ELR (cell line): ENCODE data around the gene RAMP1.

Experiments used
- DNase-seq: peaks from one replicate; pipeline ENCODE4 v3.0.0-alpha.2; 2015; ENCODE audit warnings: low read depth

RAMP1 gene

DNA sequence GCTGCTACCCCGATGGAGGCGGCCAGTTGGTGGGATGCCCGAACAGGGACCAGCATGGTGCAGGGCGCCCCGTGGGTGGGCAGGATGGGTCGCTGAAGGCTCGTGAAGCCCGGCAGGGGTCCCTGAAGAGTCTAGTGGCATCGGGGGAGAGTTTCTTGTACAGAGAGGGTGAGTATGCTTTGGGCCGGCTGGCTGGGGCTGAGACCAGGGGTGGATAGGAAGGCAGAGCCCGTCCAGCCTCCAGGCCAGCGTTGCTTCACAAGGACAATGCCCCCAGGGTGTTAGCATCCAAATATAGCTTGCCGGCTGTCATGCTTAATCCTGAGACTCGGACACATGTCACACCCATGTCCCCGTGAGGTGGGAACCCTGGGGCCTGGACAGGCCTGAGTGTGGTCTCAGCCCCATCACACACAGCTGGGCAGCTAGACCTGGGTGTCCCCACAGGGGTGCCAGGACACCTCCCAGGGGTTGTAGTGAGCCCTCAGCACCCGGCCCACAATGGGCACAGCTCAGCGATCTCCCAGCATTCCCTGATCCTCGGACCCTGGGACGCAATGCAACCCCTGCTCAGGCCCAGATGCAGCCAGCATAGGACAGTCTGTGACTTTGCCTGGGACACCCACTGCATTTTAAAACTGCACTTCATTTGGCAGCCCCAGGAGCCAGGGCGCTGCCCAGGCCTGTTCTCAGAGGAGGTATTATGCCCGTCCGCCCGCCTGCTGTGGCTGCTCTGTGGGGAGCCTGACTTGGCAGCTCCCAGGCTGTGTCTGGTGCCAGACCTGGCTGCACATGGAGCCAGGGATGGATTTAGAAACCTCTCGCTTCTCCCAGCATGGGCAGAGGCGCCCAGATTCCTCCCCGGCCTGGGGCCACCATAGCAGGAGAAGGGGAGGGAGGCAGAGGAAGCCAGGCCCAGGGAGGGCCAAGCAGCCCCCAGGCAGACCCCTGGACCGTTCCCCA is 36.4 kb downstream of the RAMP1 start:
- DNase-seq, result no peak

DNA sequence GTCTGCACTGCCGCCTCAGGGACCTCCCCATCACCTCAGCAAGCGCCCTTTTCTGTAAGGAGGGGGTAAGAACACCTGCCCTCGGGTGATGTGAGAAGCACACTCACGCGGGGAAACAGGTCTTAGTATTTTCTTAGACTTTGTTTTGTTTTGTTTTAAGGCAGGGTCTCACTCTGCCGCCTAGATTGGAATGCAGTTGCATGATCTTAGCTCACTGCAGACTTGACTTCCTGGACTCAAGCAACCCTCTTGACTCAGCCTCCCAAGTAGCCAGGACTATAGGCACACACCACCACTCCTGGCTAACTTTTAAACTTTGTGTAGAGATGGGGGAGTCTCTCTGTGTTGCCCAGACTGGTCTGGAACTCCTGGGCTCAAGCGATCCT is 37.1 kb downstream of the RAMP1 start:
- no peak for DNase-seq

DNA sequence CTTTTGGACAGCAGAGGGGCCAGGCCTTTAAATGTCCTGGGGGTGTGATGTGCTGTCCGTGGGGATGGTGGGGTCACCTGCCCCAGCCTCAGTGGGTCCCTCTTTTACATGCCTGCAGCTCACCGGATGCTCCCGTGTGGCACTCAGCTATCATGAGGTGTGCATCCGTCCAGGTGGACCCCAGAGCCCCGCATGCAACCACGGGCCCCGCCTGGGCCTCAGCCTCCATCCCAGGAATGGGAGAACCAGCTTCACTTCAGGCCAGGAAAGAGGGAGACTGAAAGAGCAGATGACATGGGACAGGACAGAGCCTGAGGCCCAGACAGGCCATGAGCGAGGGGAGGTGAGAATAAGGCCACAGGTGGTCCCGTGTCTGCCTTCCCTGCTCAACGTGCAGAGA is 37.5 kb downstream of the RAMP1 start:
- DNase-seq, result no peak

DNA sequence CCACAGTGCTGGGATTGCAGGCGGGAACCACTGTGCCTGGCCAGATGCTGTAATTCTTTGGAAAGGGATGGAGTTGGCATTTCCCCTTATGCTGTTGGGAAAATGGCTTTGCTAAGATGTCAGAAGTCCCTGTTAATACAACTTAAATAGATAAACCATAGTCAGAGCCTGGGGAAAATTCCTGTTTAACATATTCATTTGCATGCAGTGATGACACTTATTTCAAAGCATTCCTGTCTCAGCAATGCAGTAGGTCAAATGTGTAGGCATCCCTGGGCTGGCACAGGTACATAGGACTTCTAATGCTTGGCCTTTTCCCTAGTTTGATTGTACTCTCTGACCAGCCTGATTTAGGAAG is 38.6 kb downstream of the RAMP1 start:
- no peak for DNase-seq

DNA sequence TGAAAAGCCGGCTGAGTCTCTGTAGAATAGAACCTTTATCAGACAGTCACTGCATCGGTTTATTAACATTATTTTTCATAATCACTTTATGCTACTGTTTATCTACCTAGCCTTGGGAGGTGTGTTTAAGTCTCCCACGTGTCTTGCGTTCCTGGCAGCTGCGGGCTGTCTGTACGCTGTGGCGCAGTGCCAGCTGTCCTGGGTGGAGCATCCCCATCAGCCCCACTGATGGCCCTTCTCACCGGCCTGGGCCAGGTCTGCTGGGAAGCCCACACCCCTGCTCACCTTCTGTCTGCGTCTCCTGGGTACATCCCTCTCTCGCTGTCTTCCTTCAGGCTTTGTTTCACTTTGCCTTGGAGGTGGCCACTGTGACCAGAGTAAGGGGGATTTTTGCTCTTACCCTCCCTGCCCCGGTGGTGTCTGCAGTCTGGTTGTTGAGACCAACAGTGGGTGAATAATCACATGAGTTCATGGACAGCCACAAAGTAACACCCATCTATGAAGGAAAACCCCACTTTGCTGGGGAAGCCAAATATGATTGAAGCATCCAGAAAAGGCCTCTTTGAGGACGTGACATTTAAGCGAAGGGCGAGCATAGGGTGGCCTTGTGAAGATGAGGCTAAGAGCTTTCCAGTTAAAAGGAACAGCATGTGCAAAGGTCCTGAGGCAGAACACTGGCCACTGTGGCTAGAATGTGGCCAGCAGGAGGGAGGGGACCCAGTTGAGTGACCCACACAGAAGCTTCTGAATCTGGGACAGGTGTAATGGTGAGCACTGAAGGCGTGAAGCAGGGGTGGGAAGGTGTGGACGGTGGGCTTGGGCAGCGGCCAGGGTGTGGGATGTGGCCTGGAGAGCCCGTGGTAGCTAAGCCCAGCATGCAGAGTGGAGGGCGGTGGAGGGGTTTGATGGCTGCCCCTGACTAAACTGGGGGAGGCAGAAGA is 41.7 kb downstream of the RAMP1 start:
- no peak for DNase-seq

DNA sequence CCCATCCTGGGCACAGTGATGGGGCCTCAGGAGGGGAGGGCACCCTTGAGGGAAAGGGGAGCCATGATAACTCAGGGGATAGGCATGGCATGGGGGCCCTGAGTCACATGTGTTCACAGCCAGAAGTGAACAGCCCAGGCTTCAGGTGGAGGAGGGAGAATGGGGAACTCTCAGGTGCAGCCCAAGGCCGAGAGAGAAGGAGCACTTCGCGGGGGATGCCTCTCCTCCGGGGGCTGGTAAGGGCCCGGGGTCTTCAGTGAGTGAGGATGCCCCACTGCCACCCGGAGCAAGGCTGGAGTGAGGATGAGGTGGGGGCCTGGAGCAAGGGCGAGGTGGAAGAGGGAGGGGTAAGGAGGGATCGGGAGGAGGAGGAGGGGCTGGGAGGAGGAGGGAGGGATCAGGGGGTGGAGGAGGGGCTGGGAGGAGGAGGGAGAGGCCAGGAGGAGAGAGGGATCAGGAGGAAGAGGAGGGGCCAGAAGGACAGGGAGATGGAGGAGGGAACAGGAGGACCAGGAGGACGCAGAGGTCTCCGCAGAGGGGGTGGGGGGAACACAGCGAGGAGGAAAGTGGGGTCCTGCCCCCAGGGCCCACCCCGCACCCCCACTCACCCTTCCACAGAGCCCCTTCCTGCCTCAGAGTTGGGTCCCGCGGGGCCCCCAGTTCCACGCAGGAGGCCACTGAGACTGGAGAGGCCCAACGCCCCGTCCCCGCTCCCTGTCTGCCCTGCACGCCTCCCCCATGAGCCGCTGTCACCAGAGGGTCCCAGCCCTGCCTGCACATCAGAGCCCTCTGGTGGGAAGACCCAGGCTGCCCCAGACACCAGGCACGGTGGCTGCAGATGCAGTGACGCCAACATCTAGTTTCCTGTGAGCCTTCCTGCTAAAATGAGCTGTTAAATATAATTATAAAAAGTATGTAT is 42.8 kb downstream of the RAMP1 start:
- DNase-seq, result peak; percentile 10

DNA sequence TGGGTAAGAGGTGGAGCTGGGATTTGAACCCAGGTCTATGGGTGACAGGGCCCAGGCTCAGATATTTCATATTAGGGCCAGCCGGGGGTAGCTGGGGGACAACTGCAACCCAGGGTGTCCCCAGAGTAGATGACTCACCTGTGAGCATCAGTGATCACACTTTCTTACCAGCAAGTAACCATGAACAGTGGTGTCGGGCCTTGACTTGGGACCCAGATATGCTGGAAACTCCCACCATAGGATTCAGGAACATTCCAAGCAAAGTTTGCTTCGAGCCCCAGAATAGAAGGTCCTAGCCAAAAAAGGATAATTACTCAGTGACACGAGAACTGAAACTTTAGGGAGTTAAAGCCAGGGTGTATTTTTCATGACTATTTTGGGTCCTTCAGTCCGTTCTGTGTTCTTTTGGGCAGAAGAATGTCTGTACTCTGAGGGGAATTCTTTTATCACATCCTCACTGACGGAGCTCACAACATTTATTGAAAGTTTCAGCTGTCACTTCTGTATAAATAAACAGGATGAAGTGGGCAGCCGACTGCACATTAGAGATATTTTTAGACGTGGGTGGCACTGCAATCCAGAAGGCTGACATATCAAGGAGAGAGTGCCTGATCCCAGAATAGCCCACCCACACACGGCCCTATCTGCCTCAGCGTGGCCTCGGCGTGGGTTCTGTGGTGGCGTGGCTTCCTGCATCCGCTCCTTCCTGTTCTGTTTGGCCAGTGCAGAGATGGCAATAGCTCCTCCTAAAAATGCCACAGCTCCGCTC is 45.6 kb downstream of the RAMP1 start:
- peak; percentile 25 for DNase-seq

DNA sequence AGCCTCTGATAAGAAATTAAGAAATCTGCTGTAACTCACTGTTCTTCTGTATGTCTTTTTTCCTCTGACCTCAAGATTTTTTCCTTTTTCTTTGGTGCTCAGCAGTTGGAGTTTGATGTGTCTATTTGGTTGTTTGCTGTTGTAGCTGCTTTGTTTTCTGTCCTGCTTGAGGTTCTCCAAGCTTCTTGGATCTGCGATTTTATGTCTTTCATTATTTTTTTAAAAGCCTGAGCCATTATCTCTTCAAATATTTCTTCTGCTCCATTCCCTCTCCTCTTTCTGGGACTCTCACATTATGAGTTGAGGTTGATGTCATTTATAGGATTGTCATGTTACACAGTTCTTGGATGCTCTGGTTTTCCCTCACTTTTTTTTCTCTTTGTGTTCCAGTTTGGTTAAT is 47.7 kb downstream of the RAMP1 start:
- DNase-seq, result no peak

DNA sequence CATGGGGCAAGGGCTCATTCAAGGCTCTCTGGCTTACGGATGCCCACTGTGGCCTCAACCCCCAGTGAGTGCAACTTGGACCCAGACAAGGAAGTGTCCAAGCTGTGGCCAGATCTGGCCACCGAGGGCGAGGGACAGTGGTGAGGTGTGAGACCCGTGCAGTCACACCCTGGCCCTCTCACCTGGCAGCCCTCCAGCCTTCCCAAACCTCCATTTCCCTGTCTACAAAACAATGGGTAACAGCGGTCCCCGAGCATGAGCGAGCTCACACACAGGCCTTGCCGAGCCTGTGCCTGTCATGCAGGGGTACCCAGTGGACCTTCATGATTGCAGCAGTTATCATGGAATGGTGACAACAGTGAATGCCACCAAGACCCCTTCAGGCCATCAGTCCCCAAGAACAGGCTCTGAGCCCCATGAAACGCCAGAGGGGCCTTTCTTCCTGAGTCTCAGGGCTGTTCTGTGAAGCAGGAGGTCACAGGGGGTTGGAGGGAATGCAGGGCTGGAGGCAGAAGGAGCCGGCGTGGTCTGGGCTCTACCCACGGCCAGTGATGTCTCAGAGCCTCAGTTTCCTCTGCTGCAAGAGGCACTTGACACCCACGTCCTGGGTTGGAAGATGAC is 49.8 kb downstream of the RAMP1 start:
- DNase-seq, result no peak

DNA sequence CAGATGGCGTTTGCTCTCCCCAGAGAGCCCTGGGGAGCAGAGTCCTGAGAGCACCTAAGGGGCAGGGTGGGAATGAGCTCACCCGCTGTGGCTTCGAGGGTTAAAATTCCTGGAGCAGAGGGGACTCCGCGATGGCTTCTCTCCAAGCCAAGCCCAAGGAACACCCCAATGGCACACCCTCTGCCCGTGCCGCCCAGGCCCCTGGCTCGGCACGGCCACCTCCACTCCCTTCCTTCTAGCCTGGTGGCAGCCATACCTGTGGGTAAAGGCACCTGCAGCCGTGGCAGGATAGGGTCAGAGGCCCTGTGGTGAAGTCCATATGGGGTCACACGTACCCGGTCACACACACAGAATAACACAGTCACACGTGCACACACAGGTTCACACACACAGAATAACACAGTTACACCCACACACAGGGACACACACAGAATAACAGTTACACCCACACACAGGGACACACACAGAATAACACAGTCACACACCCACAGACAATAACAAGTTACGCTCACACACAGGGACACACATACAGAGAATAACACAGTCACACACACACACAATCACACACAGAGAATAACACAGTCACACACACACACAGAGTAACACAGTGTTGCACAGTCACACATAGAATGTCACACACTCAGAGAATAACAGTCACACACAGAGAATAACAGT is 50.5 kb downstream of the RAMP1 start:
- no peak for DNase-seq

DNA sequence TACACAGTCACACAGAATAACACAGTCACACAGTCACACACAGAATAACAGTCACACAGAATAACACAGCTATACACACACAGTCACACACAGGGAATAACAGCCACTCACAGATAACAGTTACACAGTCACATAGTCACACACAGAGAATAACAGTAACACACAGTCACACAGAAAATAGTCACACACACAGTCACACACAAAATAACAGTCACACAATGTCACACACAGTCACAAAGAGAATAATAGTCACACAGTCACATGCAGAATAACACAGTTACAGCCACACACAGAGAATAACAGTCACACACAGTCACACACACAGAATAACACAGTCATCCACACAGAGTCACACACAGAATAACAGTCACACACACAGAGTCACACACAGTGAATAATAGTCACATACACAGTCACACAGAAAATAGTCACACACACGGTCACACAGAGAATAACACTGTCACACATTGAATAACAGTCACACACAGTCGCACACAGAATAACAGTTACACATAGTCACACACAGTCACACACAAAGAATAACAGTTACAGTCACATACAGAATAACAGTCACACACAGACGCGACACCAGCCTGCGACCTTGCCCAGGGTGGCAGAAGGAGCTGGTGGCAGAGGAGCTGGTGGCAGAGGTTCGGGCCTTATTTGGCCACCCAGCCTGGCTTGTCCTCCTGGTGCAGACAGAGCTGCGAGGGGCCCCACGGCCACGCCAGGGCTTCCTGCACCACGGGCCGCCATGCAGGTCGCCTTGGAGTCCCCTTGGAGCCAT is 51.3 kb downstream of the RAMP1 start:
- no peak for DNase-seq

DNA sequence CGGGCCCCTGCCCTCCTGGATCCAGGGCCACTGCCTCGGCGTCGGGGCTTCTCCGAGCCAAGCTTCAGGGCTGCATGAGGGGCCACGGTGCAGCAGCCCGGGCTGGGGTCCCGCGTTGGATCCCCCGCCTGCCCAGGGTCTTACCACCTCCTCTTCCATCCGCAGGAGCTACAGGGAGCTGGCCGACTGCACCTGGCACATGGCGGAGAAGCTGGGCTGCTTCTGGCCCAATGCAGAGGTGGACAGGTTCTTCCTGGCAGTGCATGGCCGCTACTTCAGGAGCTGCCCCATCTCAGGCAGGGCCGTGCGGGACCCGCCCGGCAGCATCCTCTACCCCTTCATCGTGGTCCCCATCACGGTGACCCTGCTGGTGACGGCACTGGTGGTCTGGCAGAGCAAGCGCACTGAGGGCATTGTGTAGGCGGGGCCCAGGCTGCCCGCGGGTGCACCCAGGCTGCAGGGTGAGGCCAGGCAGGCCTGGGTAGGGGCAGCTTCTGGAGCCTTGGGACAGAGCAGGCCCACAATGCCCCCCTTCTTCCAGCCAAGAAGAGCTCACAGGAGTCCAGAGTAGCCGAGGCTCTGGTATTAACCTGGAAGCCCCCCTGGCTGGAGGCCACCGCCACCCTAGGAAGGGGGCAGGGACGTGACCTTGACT is 52.1 kb downstream of the RAMP1 start:
- no peak for DNase-seq

DNA sequence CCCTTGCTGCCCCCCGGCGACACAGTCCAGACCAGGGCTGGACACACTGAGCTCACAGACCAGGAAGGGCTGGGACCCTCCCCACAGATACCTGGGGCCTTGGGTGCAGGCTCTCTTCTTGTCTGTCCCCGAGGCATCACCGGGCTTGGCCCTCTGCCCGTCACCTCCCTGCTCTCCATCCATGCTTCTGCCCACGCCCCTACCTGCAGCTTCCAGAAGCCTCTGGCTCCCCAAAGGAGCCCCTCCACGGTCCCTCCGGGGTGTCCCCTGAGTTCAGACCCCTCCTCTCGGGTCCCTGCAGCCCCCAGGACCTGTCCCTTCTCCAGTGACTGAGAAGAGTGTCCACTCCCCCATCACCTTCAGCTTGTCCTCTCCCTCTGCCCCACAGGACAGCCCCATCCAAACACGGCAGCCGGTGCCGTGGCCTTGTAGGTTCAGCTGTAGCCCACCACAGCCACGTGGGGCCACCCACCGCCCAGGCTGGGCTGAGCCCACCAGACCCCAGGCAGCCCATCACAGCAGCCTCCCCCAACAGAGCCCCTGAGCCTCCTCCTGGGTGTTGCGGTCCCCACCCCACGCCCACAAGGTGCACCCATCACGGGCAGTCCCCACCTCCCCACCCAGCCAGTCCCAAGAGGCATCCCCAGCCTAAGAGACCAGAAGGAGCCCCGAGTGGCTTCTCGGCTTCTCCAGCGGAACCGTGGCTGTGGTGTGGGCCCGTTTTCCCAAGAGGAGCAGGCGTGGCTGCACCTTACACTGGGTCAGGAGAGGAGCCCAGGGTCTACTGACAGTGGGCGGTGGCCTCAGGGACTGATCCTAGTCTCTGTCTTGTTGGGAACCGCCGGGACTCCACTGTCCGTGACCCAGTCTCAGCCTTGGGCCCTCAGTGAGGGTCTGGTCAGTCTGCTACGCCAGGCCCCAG is 53.1 kb downstream of the RAMP1 start:
- no peak for DNase-seq

DNA sequence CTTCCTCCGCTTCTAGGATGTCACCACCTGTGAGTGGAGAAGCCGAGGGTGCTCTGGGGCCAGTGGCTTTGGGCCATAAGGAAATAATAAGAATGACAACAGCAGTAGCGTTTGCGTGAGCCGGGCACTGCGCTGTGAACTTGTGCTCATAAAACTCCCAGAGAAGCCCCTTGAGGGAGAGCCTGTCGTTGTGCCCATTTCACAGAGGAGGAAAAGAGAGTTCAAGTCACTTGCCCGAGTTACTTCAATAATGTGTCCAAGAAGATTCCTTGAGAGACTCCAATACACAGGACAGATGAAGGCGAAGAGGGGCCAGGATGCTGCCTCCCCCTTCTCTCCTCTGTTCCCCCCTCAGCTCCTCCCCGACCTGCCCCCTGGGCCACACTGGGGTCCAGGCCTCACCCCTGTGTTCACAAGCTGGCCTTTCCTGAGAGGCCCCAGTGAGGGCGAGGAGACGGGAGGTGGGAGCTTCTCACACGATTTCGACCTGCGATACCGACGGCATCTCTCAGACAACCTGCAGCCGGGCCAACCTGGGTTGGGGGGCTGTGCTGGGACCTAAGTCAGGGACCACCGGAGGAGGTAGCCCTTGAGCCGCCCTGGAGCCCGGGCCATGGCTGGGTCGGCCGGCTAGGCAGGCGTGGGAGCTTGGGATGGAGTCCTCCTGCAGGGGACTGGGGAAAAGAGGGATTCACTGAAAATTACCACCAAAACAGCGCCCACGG is 53.9 kb downstream of the RAMP1 start:
- no peak for DNase-seq

DNA sequence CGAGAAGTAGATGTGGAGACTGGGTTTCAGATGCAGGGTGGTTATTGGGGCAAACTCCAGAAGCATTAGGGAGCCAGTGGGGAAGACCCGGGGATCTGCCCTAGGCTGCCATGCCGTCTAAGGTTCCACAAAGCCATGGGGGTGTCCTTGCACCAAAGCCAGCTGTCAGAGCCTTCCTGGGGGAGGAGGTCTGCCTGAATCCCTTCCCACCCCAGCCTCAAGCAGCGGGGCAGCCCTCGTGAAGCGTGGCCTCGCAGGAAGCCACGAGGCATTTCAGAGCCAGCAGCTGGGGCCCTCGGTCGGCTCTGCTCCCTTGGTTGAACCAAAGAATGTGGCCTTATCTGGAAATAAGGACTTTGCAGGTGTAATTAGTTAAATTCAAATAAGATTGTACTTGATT is 56.2 kb downstream of the RAMP1 start:
- DNase-seq, result no peak

DNA sequence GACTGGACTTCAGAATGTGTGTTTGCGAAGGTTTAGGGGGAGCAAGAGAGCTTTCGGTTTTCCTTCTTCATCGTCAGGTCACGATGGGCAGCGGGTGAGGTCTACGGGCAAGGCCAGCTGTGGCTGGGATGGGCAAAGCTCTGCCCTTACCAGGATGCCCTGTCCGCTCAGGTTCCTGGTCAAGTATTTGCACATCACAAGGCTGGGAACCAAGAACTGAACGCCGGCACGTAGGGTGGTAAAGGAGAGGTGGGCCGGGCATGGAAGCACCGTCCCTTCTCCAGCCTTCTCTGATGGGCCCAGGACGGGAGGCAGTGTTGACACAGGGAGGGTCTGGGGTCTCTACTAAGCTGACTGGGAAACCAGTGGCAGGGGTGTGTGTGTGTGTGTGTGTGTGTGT is 56.9 kb downstream of the RAMP1 start:
- no peak for DNase-seq
